ENCODE results near the gene NGEF. TPM values are rescaled to one million over a fixed set of nuclear protein-coding genes. Genes with fewer than 3 reads are reported as not detected.

The NGEF gene
- total RNA-seq, 1 donor from 2014 or later, result 4.3 TPM

GRCh38 chr2:232973796-232974195, 39.3 kb downstream of the NGEF start:
- Histone ChIP-seq H3K36me3 (no peaks in the 10 kb centered on the region), H4K20me1 (ENCODE audit: low read depth) (no peaks in the 10 kb centered on the region), H3K79me2 (ENCODE audit: low read depth) (no peaks in the 10 kb centered on the region)

GRCh38 chr2:232973011-232973735, 39.9 kb downstream of the NGEF start:
- Mint-ChIP-seq H3K4me3 (no peak overlapping the region), H3K36me3 (no peaks in the 10 kb centered on the region), H3K4me1 (peaks cover 13% of the 10 kb centered on the region), H3K27me3 (ENCODE audit: insufficient read depth, low read depth) (peaks cover 14% of the 10 kb centered on the region), H3K9me3 (no peaks in the 10 kb centered on the region), H3K27ac (no peak overlapping the region)
- Histone ChIP-seq H3K27ac (no peak overlapping the region), H3F3A (ENCODE audit: low read depth) (no peaks in the 10 kb centered on the region), H4K20me1 (ENCODE audit: low read depth) (no peaks in the 10 kb centered on the region), H3K4me1 (no peaks in the 10 kb centered on the region), H3K79me2 (ENCODE audit: low read depth) (no peaks in the 10 kb centered on the region), H3K4me2 (no peak overlapping the region), H3K4me3 (no peak overlapping the region), H3K36me3 (no peaks in the 10 kb centered on the region), H3K9ac (no peak overlapping the region), H2AFZ (replicated peaks) (no peak overlapping the region), H3K27me3 (no peaks in the 10 kb centered on the region), H3K9me3 (ENCODE audit: low read depth) (no peaks in the 10 kb centered on the region)
- TF ChIP-seq CTCF (IDR thresholded peaks at IDR 0.05) (no peak), EZH2phosphoT487 (IDR thresholded peaks at IDR 0.05) (no peak), EZH2 (IDR thresholded peaks at IDR 0.05) (no peak)
- DNase-seq (ENCODE audit: low spot score), result no peak

More at GRCh38 chr2:232973796-232974195, 39.3 kb downstream of the NGEF start:
- TF ChIP-seq EZH2phosphoT487 (IDR thresholded peaks at IDR 0.05) (no peak), CTCF (IDR thresholded peaks at IDR 0.05) (no peak), EZH2 (IDR thresholded peaks at IDR 0.05) (no peak)
- H3K27ac Mint-ChIP-seq, result no peak overlapping the region
- H3K9me3 Mint-ChIP-seq, result no peaks in the 10 kb centered on the region
- Histone ChIP-seq H3K27ac (no peak overlapping the region), H3K4me3 (no peak overlapping the region), H3K27me3 (no peaks in the 10 kb centered on the region), H3K9ac (no peak overlapping the region), H3F3A (ENCODE audit: low read depth) (no peaks in the 10 kb centered on the region), H3K9me3 (ENCODE audit: low read depth) (no peaks in the 10 kb centered on the region), H2AFZ (replicated peaks) (no peak overlapping the region), H3K4me1 (no peaks in the 10 kb centered on the region), H3K4me2 (no peak overlapping the region)
- peaks cover 14% of the 10 kb centered on the region for H3K27me3 Mint-ChIP-seq (ENCODE audit: insufficient read depth, low read depth)
- H3K4me1 Mint-ChIP-seq, result peaks cover 13% of the 10 kb centered on the region
- no peak overlapping the region for H3K4me3 Mint-ChIP-seq
- no peak for DNase-seq (ENCODE audit: low spot score)
- no peaks in the 10 kb centered on the region for H3K36me3 Mint-ChIP-seq

GRCh38 chr2:232971744-232972143, 41.3 kb downstream of the NGEF start:
- Histone ChIP-seq H3K4me2 (no peak overlapping the region), H3F3A (ENCODE audit: low read depth) (no peaks in the 10 kb centered on the region), H3K79me2 (ENCODE audit: low read depth) (no peaks in the 10 kb centered on the region), H2AFZ (replicated peaks) (no peak overlapping the region), H3K36me3 (no peaks in the 10 kb centered on the region), H3K27me3 (no peaks in the 10 kb centered on the region), H3K9ac (no peak overlapping the region), H3K9me3 (ENCODE audit: low read depth) (no peaks in the 10 kb centered on the region), H3K4me3 (no peak overlapping the region), H4K20me1 (ENCODE audit: low read depth) (no peaks in the 10 kb centered on the region), H3K27ac (no peak overlapping the region), H3K4me1 (no peaks in the 10 kb centered on the region)
- Mint-ChIP-seq H3K9me3 (no peaks in the 10 kb centered on the region), H3K36me3 (no peaks in the 10 kb centered on the region), H3K27me3 (ENCODE audit: insufficient read depth, low read depth) (peaks cover 15% of the 10 kb centered on the region), H3K4me1 (peaks cover 13% of the 10 kb centered on the region), H3K4me3 (no peak overlapping the region), H3K27ac (no peak overlapping the region)
- no peak for DNase-seq (ENCODE audit: low spot score)
- TF ChIP-seq EZH2 (IDR thresholded peaks at IDR 0.05) (no peak), CTCF (IDR thresholded peaks at IDR 0.05) (no peak), EZH2phosphoT487 (IDR thresholded peaks at IDR 0.05) (no peak)

Data from neural progenitor cell (in vitro differentiated cells).